NCI-H524 (cell line): ENCODE data around the gene SRC.

ENCODE experiments used
- DNase-seq, 2 experiments: peaks; one replicate each; lab custom pipeline; 2025; lab: John Stamatoyannopoulos, UW

Gene SRC

GRCh38 chr20:37413023-37413334 lies 67.0 kb downstream of the SRC start:
- DNase-seq, result no peak

GRCh38 chr20:37413379-37413778 lies 67.4 kb downstream of the SRC start:
- DNase-seq, result no peak

- DNase-seq, result no peak
Measured at GRCh38 chr20:37414224-37415035, 68.5 kb downstream of the SRC start.

GRCh38 chr20:37415118-37416085 lies 69.5 kb downstream of the SRC start:
- no peak for DNase-seq

- DNase-seq, result no peak
Measured at GRCh38 chr20:37416100-37416847, 70.3 kb downstream of the SRC start.

- peak in 1 of 2 experiments; percentile 32 for DNase-seq
Measured at GRCh38 chr20:37416848-37417616, 71.1 kb downstream of the SRC start.

GRCh38 chr20:37417617-37418467 lies 71.9 kb downstream of the SRC start:
- peak in 1 of 2 experiments; percentile 45 for DNase-seq

- no peak for DNase-seq
Measured at GRCh38 chr20:37418591-37419109, 72.7 kb downstream of the SRC start.

- DNase-seq, result no peak
Measured at GRCh38 chr20:37419307-37419706, 73.4 kb downstream of the SRC start.

GRCh38 chr20:37419774-37420542 lies 74.0 kb downstream of the SRC start:
- no peak for DNase-seq

GRCh38 chr20:37420610-37421009 lies 74.7 kb downstream of the SRC start:
- no peak for DNase-seq

- DNase-seq, result no peak
Measured at GRCh38 chr20:37421060-37421905, 75.3 kb downstream of the SRC start.

- no peak for DNase-seq
Measured at GRCh38 chr20:37421988-37422387, 76.0 kb downstream of the SRC start.

- no peak for DNase-seq
Measured at GRCh38 chr20:37422791-37423286, 76.9 kb downstream of the SRC start.

- no peak for DNase-seq
Measured at GRCh38 chr20:37423545-37423944, 77.6 kb downstream of the SRC start.

GRCh38 chr20:37424062-37424851 lies 78.3 kb downstream of the SRC start:
- no peak for DNase-seq

- DNase-seq, result no peak
Measured at GRCh38 chr20:37425103-37425625, 79.2 kb downstream of the SRC start.
